Cardiac muscle cell (in vitro differentiated cells and primary cell): ENCODE results near the gene CYP4F8. TPM values are rescaled to one million over a fixed set of nuclear protein-coding genes. Genes with fewer than 3 reads are reported as not detected.

Experiments used
- DNase-seq, 2 donors: peaks; one replicate each; pipeline versions ENCODE4 v3.0.0 to v3.0.0-alpha.2; 2010 to 2017; ENCODE audit warnings: low read depth in 1 of 2, low spot score in 1 of 2
- H3K27ac ChIP-seq: fragments of 200-600 bp; sonication (generic); 2 replicates; pipeline ENCODE4 v1.5.1; 2016
- H3K27me3 ChIP-seq: fragments of 200-600 bp; sonication (generic); 2 replicates; pipeline ENCODE4 v1.6.0; 2016; ENCODE audit warnings: control low read depth
- H3K36me3 ChIP-seq: fragments of 200-600 bp; sonication (generic); 2 replicates; pipeline ENCODE4 v1.5.1; 2016; ENCODE audit warnings: control low read depth
- H3K4me1 ChIP-seq: fragments of 200-600 bp; sonication (generic); 2 replicates; pipeline ENCODE4 v1.8.1; 2017; ENCODE audit warnings: low read depth, mild to moderate bottlenecking, mixed run types
- H3K4me3 ChIP-seq: fragments of 200-600 bp; sonication (generic); 2 replicates; pipeline ENCODE4 v1.5.1; 2016; ENCODE audit warnings: mild to moderate bottlenecking
- H3K9me3 ChIP-seq: fragments of 200-600 bp; sonication (generic); 2 replicates; pipeline ENCODE4 v1.5.1; 2017; ENCODE audit warnings: low read depth, mild to moderate bottlenecking, control low read depth
- polyA plus RNA-seq: library from polyadenylated mRNA; unstranded; fragments of >200 nt; fragmentation: Nextera tagmentation; extraction: Ambion mirVana; gene quantifications from 2 replicates; pipeline ENCODE4 v1.2.1, GENCODE V29; 2016
- total RNA-seq: library from RNA; depleted of rRNA; stranded (reverse); fragments of >200 nt; gene quantifications from 2 replicates; pipeline ENCODE4 v1.2.3, GENCODE V29; 2016
- TF ChIP-seq, protein P1 (sequence below): IDR thresholded peaks from 2 replicates; pipeline ENCODE4 v1.5.1; 2012; ENCODE audit warnings: low read depth, mild to moderate bottlenecking, low read length

CYP4F8 gene
- total and polyA plus RNA-seq, 2 experiments from 2014 or later: not detected

DNA sequence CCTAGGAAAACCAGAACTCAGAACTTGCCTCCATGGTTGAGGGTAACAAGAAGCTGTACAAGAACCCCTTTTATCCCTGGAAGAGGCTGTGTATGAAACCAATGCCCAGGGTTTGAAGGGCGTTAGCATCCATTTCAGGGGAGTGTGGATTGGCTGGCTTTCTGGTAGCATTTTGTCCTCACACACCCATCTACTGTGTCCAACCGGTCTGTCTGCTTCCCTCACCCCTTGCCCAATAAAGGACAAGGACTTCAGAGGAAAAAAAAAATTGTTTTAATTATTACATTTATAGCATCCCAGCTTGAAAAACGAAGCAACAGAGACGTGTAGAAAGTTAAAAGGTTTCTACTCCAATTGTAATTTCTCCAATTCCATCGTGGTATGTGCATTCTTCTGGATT lies 2.7 kb upstream of the CYP4F8 start:
- no peaks in the 10 kb centered on the region for H3K9me3 ChIP-seq
- H3K27me3 ChIP-seq: no peaks in the 10 kb centered on the region
- no peak overlapping the region for H3K4me3 ChIP-seq
- TF ChIP-seq, protein P1, sequence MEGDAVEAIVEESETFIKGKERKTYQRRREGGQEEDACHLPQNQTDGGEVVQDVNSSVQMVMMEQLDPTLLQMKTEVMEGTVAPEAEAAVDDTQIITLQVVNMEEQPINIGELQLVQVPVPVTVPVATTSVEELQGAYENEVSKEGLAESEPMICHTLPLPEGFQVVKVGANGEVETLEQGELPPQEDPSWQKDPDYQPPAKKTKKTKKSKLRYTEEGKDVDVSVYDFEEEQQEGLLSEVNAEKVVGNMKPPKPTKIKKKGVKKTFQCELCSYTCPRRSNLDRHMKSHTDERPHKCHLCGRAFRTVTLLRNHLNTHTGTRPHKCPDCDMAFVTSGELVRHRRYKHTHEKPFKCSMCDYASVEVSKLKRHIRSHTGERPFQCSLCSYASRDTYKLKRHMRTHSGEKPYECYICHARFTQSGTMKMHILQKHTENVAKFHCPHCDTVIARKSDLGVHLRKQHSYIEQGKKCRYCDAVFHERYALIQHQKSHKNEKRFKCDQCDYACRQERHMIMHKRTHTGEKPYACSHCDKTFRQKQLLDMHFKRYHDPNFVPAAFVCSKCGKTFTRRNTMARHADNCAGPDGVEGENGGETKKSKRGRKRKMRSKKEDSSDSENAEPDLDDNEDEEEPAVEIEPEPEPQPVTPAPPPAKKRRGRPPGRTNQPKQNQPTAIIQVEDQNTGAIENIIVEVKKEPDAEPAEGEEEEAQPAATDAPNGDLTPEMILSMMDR: no peak
- H3K4me1 ChIP-seq: no peaks in the 10 kb centered on the region
- H3K36me3 ChIP-seq: no peaks in the 10 kb centered on the region
- DNase-seq: no peak
- H3K27ac ChIP-seq: no peak overlapping the region

DNA sequence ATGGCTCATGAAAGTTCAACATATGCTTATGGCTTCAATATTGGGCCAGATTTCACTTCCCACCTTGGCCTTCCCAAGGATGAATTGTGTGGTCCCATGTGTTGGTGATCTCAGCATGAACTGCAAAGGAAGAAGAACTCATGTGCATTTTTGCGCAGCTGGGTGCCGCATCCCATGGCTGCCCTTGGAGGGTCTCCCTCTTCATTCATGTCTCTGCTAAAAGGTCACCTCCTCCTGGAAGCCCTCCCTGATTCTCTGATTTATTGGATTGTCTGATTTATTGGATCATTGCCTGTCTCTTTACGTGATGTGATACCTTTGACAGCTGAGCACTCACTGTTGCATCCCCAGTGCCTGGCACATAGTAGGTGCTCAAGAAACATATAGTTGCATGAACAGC lies 1.7 kb upstream of the CYP4F8 start:
- H3K9me3 ChIP-seq: no peaks in the 10 kb centered on the region
- H3K27me3 ChIP-seq: no peaks in the 10 kb centered on the region
- no peaks in the 10 kb centered on the region for H3K36me3 ChIP-seq
- H3K27ac ChIP-seq: no peak overlapping the region
- no peak for DNase-seq
- TF ChIP-seq, protein P1: no peak
- no peaks in the 10 kb centered on the region for H3K4me1 ChIP-seq
- no peak overlapping the region for H3K4me3 ChIP-seq

DNA sequence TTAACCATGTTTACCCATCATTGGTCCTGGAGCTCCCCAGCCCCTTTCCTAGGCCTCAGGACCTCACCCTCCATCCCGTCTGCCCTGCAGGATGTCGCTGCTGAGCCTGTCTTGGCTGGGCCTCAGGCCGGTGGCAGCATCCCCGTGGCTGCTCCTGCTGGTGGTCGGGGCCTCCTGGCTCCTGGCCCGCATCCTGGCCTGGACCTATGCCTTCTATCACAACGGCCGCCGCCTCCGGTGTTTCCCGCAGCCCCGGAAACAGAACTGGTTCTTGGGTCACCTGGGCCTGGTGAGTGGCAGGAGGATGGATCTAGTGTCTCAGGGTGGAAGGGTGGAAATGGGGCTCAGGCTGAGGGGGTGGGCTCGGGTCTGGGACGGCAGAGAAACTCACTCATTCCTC lies 508 bp downstream of the CYP4F8 start:
- no peaks in the 10 kb centered on the region for H3K9me3 ChIP-seq
- no peak for DNase-seq
- H3K4me3 ChIP-seq: no peak overlapping the region
- TF ChIP-seq, protein P1: no peak
- no peaks in the 10 kb centered on the region for H3K36me3 ChIP-seq
- no peaks in the 10 kb centered on the region for H3K4me1 ChIP-seq
- no peaks in the 10 kb centered on the region for H3K27me3 ChIP-seq
- H3K27ac ChIP-seq: no peak overlapping the region

DNA sequence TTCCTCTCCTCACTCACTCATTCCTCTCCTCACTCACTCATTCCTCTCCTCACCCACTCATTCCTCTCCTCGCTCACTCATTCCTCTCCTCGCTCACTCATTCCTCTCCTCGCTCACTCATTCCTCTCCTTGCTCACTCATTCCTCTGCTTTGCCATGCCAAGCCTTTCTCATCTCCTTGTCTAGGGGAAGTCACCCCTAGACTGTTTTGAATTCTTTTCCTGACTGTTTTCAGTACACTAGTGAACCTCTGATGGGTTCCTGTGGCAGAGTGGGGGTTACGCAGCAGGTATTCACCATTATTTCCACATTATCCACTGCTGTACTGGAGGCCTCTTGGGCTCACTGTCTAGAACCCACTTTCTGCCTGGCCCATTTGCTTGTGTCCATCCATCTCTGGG lies 1.2 kb downstream of the CYP4F8 start:
- H3K4me3 ChIP-seq: no peak overlapping the region
- no peaks in the 10 kb centered on the region for H3K4me1 ChIP-seq
- DNase-seq: no peak
- no peaks in the 10 kb centered on the region for H3K9me3 ChIP-seq
- no peak overlapping the region for H3K27ac ChIP-seq
- TF ChIP-seq, protein P1: no peak
- H3K36me3 ChIP-seq: no peaks in the 10 kb centered on the region
- H3K27me3 ChIP-seq: no peaks in the 10 kb centered on the region

DNA sequence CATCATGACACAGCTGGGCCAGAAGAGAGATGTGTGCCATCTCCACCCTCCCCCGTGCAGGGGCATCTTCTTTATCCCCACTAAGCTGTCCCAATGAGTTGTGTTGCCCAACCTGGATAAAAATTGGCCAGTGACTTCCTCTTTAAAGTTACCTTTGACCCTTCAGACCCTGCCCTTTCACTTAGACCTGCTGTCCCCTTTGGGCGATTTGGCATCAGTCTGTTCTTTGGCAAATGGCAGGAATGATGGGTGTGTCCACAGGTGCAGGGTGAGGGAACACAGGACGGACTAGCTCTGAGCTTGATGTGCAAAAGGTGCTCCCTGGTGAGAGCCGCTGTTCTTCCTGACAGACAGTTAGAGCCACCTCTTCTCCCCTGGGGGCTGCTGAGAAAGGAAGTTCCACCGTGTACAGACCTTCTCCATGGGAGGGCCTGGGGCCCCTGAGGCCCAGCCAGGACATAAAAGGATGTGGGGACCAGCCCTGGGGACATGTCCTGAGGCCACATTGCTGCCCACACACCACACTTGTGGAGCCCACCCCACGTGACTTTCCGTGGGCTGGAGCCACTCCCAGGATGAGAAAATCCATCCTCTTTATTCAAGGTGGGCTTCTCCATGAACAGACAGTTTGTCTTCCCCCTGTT lies 1.7 kb downstream of the CYP4F8 start:
- Histone ChIP-seq H3K27me3 (no peaks in the 10 kb centered on the region), H3K27ac (no peak overlapping the region), H3K4me3 (no peak overlapping the region), H3K36me3 (no peaks in the 10 kb centered on the region), H3K4me1 (no peaks in the 10 kb centered on the region), H3K9me3 (no peaks in the 10 kb centered on the region)
- no peak for DNase-seq
- TF ChIP-seq, protein P1: no peak
